LoVo (cell line): ENCODE results near the gene GGT5.

ENCODE experiments used
- DNase-seq: peaks from one replicate; pipeline ENCODE4 v3.0.0-alpha.2; 2016; ENCODE audit warnings: low spot score

The GGT5 gene

GRCh38 chr22:24181996-24182899 is 62.6 kb downstream of the GGT5 start:
- no peak for DNase-seq

- DNase-seq = no peak
Measured at GRCh38 chr22:24181088-24181995, 63.5 kb downstream of the GGT5 start, which contains the start of gene SUSD2. Gene SUSD2 (plus strand): TSS chr22:24181487. CDS start chr22:24181520, 33 bp downstream.

- DNase-seq = no peak
Measured at GRCh38 chr22:24180316-24181087, 64.4 kb downstream of the GGT5 start.

- DNase-seq = no peak
Measured at GRCh38 chr22:24179478-24180210, 65.2 kb downstream of the GGT5 start.

GRCh38 chr22:24178502-24179440 is 66.1 kb downstream of the GGT5 start:
- no peak for DNase-seq

- DNase-seq = no peak
Measured at GRCh38 chr22:24178021-24178431, 66.9 kb downstream of the GGT5 start.

GRCh38 chr22:24177456-24177855 is 67.4 kb downstream of the GGT5 start:
- no peak for DNase-seq

- no peak for DNase-seq
Measured at GRCh38 chr22:24177045-24177444, 67.8 kb downstream of the GGT5 start.

- no peak for DNase-seq
Measured at GRCh38 chr22:24176630-24177029, 68.3 kb downstream of the GGT5 start.

GRCh38 chr22:24176040-24176439 is 68.8 kb downstream of the GGT5 start:
- DNase-seq = no peak

- DNase-seq = no peak
Measured at GRCh38 chr22:24175160-24175808, 69.6 kb downstream of the GGT5 start.

- DNase-seq = no peak
Measured at GRCh38 chr22:24171822-24172221, 73.1 kb downstream of the GGT5 start.

- DNase-seq = no peak
Measured at GRCh38 chr22:24170632-24171031, 74.2 kb downstream of the GGT5 start.

GRCh38 chr22:24170188-24170587 is 74.7 kb downstream of the GGT5 start:
- no peak for DNase-seq
